A549 (cell line): ENCODE data around the gene PKP1. TPM values are rescaled to one million over a fixed set of nuclear protein-coding genes. Genes with fewer than 3 reads are reported as not detected.

ENCODE experiments used
- ATAC-seq, 2 experiments: fragments of 200-7000 bp in 1 of 2; fragments of >200 bp in 1 of 2; cut with Nextera tagmentation in 1 of 2; cut with Tn5 transposase in 1 of 2; 3 replicates each; pipeline versions ENCODE4 v1.8.0 to v1.9.1; 2018 to 2020; ENCODE audit warnings: mild to moderate bottlenecking in 1 of 2, moderate library complexity in 1 of 2
- CTCF ChIA-PET: fragments of 300-600 bp; sonication (Branson Sonifier 250); formaldehyde crosslinking; extraction: SDS; loops from one replicate; lab custom pipeline; 2021; ENCODE audit warnings: antibody characterized with exemption, inconsistent platforms; lab: Yijun Ruan, JAX
- POLR2A ChIA-PET: fragments of 350-600 bp; formaldehyde crosslinking; extraction: SDS; loops from one replicate; lab custom pipeline; 2021; ENCODE audit warnings: antibody characterized with exemption, inconsistent platforms; lab: Yijun Ruan, JAX
- DNase-seq, 2 experiments: peaks; one replicate each; pipeline versions ENCODE4 v3.0.0 to v3.0.0-alpha.2; 2011 to 2016; ENCODE audit warnings: low read depth in 1 of 2, low spot score in 1 of 2
- FAIRE-seq: peaks from 2 replicates; lab custom pipeline; 2011; peaks lifted over from hg19 to GRCh38; lab: Jason Lieb, UNC
- H3K27ac ChIP-seq, 2 experiments: fragments of >200 bp; sonication (Bioruptor Twin); formaldehyde crosslinking; 3 replicates each; pipeline ENCODE4 v1.5.1; 2016 to 2017
- H3K4me1 ChIP-seq: fragments of >200 bp; sonication (Bioruptor Twin); formaldehyde crosslinking; 3 replicates; pipeline ENCODE4 v1.6.1; 2016
- H3K4me2 ChIP-seq: fragments of >200 bp; sonication (Bioruptor Twin); formaldehyde crosslinking; 3 replicates; pipeline ENCODE4 v1.6.1; 2016
- H3K4me3 ChIP-seq: fragments of >200 bp; sonication (Bioruptor Twin); formaldehyde crosslinking; 3 replicates; pipeline ENCODE4 v1.5.1; 2016
- H3K9me3 ChIP-seq: fragments of >200 bp; sonication (Bioruptor Twin); formaldehyde crosslinking; 3 replicates; pipeline ENCODE4 v1.6.1; 2016
- CEBPB ChIP-seq, 2 experiments: fragments of >200 bp in 1 of 2; sonication (Bioruptor Twin) in 1 of 2; formaldehyde crosslinking in 1 of 2; IDR thresholded peaks; 2 replicates each; pipeline ENCODE4 v1.6.1; 2012 to 2016
- CHD2 ChIP-seq: fragments of 150-350 bp; IDR thresholded peaks from 2 replicates; pipeline ENCODE4 v1.6.1; 2014; ENCODE audit warnings: low read length; ENCODE audit not compliant: partially characterized antibody
- EP300 ChIP-seq, 2 experiments: fragments of >200 bp; sonication (Bioruptor Twin); formaldehyde crosslinking; IDR thresholded peaks; 2 replicates in 1 of 2; 3 replicates in 1 of 2; pipeline ENCODE4 v1.6.1; 2016 to 2017
- ESRRA ChIP-seq: fragments of 150-350 bp; IDR thresholded peaks from 2 replicates; pipeline ENCODE4 v1.6.1; 2014; ENCODE audit warnings: mild to moderate bottlenecking, low read length, borderline replicate concordance
- FOSL2 ChIP-seq, 2 experiments: fragments of 450-650 bp in 1 of 2; fragments of >200 bp in 1 of 2; sonication (Bioruptor Twin) in 1 of 2; formaldehyde crosslinking; IDR thresholded peaks; 2 replicates each; pipeline versions ENCODE4 v1.5.0 to v1.6.1; 2016 to 2020; ENCODE audit warnings: mild to moderate bottlenecking in 1 of 2, moderate library complexity in 1 of 2
- GATA3 ChIP-seq: IDR thresholded peaks from 2 replicates; pipeline ENCODE4 v1.6.1; 2012; ENCODE audit warnings: borderline replicate concordance
- HDAC2 ChIP-seq: fragments of 200-600 bp; sonication (generic); IDR thresholded peaks from 2 replicates; pipeline ENCODE4 v1.6.1; 2016
- HEYL ChIP-seq: fragments of 250-450 bp; sonication (Bioruptor Pico); IDR thresholded peaks from 2 replicates; pipeline ENCODE4 v1.8.0; 2021; ENCODE audit warnings: mild to moderate bottlenecking, moderate library complexity
- HOXB13 ChIP-seq: fragments of 250-450 bp; sonication (Bioruptor Pico); IDR thresholded peaks from 2 replicates; pipeline ENCODE4 v1.5.0; 2020; ENCODE audit warnings: low read depth, mild to moderate bottlenecking, moderate library complexity
- JUNB ChIP-seq: fragments of >200 bp; sonication (Bioruptor Twin); formaldehyde crosslinking; IDR thresholded peaks from 2 replicates; pipeline ENCODE4 v1.6.1; 2016
- KDM1A ChIP-seq: fragments of 200-600 bp; sonication (generic); IDR thresholded peaks from 2 replicates; pipeline ENCODE4 v1.6.1; 2016; ENCODE audit warnings: low read depth, mild to moderate bottlenecking
- KDM5A ChIP-seq: fragments of 200-600 bp; sonication (generic); IDR thresholded peaks from 2 replicates; pipeline ENCODE4 v1.6.1; 2016; ENCODE audit warnings: antibody characterized with exemption, mild to moderate bottlenecking
- MAFK ChIP-seq: fragments of 450-650 bp; IDR thresholded peaks from 2 replicates; pipeline ENCODE4 v1.6.1; 2014; ENCODE audit not compliant: partially characterized antibody
- NFE2L2 ChIP-seq: fragments of 150-350 bp; conservative IDR thresholded peaks from 2 replicates; pipeline ENCODE4 v1.6.1; 2014; ENCODE audit warnings: low read length
- PHF8 ChIP-seq: fragments of 200-600 bp; sonication (generic); IDR thresholded peaks from 2 replicates; pipeline ENCODE4 v1.6.1; 2016; ENCODE audit warnings: low read depth, mild to moderate bottlenecking, antibody characterized with exemption, moderate library complexity, borderline replicate concordance
- POLR2A ChIP-seq: IDR thresholded peaks from 2 replicates; pipeline ENCODE4 v1.6.1; 2012; ENCODE audit warnings: mild to moderate bottlenecking, low read length
- RCOR1 ChIP-seq: fragments of 150-350 bp; IDR thresholded peaks from 2 replicates; pipeline ENCODE4 v1.6.1; 2014; ENCODE audit warnings: antibody characterized with exemption, low read length, low read depth
- RFX5 ChIP-seq: fragments of 450-650 bp; IDR thresholded peaks from 2 replicates; pipeline ENCODE4 v1.7.1; 2014; ENCODE audit warnings: antibody characterized with exemption, mild to moderate bottlenecking, moderate library complexity
- TP53 ChIP-seq: fragments of 250-450 bp; sonication (Bioruptor Pico); IDR thresholded peaks from 2 replicates; pipeline ENCODE4 v1.5.0; 2021; ENCODE audit warnings: mild to moderate bottlenecking, moderate library complexity
- ZC3H11A ChIP-seq: fragments of 450-650 bp; IDR thresholded peaks from 2 replicates; pipeline ENCODE4 v1.6.1; 2014; ENCODE audit warnings: antibody characterized with exemption, mild to moderate bottlenecking
- ZFP36 ChIP-seq: fragments of 450-650 bp; IDR thresholded peaks from 2 replicates; pipeline ENCODE4 v1.6.1; 2014; ENCODE audit warnings: borderline replicate concordance; ENCODE audit not compliant: partially characterized antibody
- ZSCAN20 ChIP-seq: fragments of 250-450 bp; sonication (Bioruptor Pico); IDR thresholded peaks from 2 replicates; pipeline ENCODE4 v1.8.0; 2022; ENCODE audit warnings: mild to moderate bottlenecking, moderate library complexity
- WGBS: methylation state at CpG from one replicate; pipeline ENCODE4 v1.1.6; 2017; ENCODE audit errors: missing lambda C conversion rate; 5-methylcytosine and 5-hydroxymethylcytosine counted together
- polyA plus RNA-seq, 4 experiments: library from polyadenylated mRNA; depleted of rRNA in 3 of 4; stranded (reverse); fragments of >200 nt; fragmentation: RNase III in 1 of 4; extraction: RNeasy Plus Mini Kit Qiagen cat#74134 plus additional on column Dnase treatment in 1 of 4; gene quantifications; 2 replicates in 3 of 4; 3 replicates in 1 of 4; pipeline ENCODE4 v1.2.3, GENCODE V29; 2011 to 2017
- TF ChIP-seq, protein P1 (sequence below): fragments of 150-350 bp; IDR thresholded peaks from 2 replicates; pipeline ENCODE4 v1.6.1; 2014; ENCODE audit warnings: low read depth, mild to moderate bottlenecking, low read length
- TF ChIP-seq, protein P2 (sequence below): IDR thresholded peaks from 2 replicates; pipeline ENCODE4 v1.6.1; 2012
- TF ChIP-seq, protein P3 (sequence below): fragments of 200-600 bp; sonication (generic); IDR thresholded peaks from 2 replicates; pipeline ENCODE4 v1.6.1; 2016; ENCODE audit warnings: antibody characterized with exemption, mild to moderate bottlenecking, moderate library complexity

PKP1 gene
- polyA plus RNA-seq, 2 of the 4 experiments (the other 2 are of a cell fraction) = not detected

DNA sequence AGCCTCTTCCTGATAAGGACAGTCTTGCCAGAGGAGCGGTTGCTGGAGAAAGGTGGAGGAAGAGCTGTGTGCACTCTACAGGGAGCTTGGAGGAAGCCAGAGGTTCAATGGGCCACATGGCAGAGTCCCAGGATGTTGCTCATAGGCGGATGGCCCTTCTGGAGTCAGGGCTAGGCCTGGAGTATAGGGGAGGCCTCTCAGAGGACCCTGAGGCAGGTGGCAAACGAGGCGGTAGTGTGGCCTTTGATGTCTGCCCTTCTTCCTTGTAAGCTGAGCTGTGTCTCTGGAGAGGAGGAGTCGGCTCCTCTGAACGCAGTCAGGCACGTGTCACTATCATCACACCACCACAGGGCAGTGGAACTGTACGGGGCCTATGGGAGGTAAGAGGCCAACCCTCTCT lies 8.6 kb downstream of the PKP1 start:
- FAIRE-seq (no peak), DNase-seq (no peak), ATAC-seq (no peak)
- no peak overlapping the region for H3K4me3 ChIP-seq
- POLR2A ChIA-PET = no interaction called here
- WGBS = 75% methylated on average over 7 of the region's 8 CpGs
- no peak for TF ChIP-seq RCOR1
- no peak for TF ChIP-seq POLR2A
- no peak for TF ChIP-seq ZC3H11A
- no peak for TF ChIP-seq JUNB
- no peak for TF ChIP-seq ZSCAN20
- no peak for TF ChIP-seq KDM1A
- TF ChIP-seq, protein P1, sequence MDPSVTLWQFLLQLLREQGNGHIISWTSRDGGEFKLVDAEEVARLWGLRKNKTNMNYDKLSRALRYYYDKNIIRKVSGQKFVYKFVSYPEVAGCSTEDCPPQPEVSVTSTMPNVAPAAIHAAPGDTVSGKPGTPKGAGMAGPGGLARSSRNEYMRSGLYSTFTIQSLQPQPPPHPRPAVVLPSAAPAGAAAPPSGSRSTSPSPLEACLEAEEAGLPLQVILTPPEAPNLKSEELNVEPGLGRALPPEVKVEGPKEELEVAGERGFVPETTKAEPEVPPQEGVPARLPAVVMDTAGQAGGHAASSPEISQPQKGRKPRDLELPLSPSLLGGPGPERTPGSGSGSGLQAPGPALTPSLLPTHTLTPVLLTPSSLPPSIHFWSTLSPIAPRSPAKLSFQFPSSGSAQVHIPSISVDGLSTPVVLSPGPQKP = no peak
- no peak for TF ChIP-seq GATA3
- TF ChIP-seq ESRRA = no peak
- TF ChIP-seq, protein P2, sequence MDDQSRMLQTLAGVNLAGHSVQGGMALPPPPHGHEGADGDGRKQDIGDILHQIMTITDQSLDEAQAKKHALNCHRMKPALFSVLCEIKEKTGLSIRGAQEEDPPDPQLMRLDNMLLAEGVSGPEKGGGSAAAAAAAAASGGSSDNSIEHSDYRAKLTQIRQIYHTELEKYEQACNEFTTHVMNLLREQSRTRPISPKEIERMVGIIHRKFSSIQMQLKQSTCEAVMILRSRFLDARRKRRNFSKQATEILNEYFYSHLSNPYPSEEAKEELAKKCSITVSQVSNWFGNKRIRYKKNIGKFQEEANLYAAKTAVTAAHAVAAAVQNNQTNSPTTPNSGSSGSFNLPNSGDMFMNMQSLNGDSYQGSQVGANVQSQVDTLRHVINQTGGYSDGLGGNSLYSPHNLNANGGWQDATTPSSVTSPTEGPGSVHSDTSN = no peak
- no peak for TF ChIP-seq CEBPB (IDR thresholded peaks at IDR 0.05)
- TF ChIP-seq KDM5A = no peak
- no peak for TF ChIP-seq ZFP36
- TF ChIP-seq MAFK = no peak
- no peak for TF ChIP-seq CHD2
- TF ChIP-seq TP53 (CRISPR knock-in tag) = no peak
- no peak for TF ChIP-seq HEYL (CRISPR knock-in tag)
- TF ChIP-seq HDAC2 = no peak
- TF ChIP-seq RFX5 = no peak
- no peaks in the 10 kb centered on the region for H3K9me3 ChIP-seq
- H3K4me1 ChIP-seq = peaks cover 14% of the 10 kb centered on the region
- H3K4me2 ChIP-seq = no peak overlapping the region
- CTCF ChIA-PET = interaction anchor here (1.4 to 5.1 kb wide), 5 partner anchors 10 to 69 kb away, joined by 4 to 19 read pairs (median 7); no protein-coding TSS in a partner anchor
- H3K27ac ChIP-seq = no peak overlapping the region

GRCh38 chr1:201294876-201295275 lies 11.6 kb downstream of the PKP1 start:
- POLR2A ChIA-PET = no interaction called here
- ATAC-seq = no peak
- H3K4me3 ChIP-seq = no peak overlapping the region
- peaks cover 30% of the 10 kb centered on the region for H3K4me1 ChIP-seq
- CTCF ChIA-PET = interaction anchor here (1.0 to 1.3 kb wide), 3 partner anchors 13 to 66 kb away, joined by 3 read pairs; no protein-coding TSS in a partner anchor
- no peak for DNase-seq
- no peak for FAIRE-seq
- H3K9me3 ChIP-seq = no peaks in the 10 kb centered on the region
- 80% methylated on average over 2 of the region's 2 CpGs for WGBS
- TF ChIP-seq NFE2L2 (no peak), FOSL2 (IDR thresholded peaks at IDR 0.05) (no peak), FOSL2 (CRISPR knock-in tag; IDR thresholded peaks at IDR 0.05) (no peak), POLR2A (no peak), PHF8 (no peak), CEBPB (IDR thresholded peaks at IDR 0.05) (no peak), EP300 (IDR thresholded peaks at IDR 0.05) (no peak), HOXB13 (CRISPR knock-in tag) (no peak)
- TF ChIP-seq, protein P3, sequence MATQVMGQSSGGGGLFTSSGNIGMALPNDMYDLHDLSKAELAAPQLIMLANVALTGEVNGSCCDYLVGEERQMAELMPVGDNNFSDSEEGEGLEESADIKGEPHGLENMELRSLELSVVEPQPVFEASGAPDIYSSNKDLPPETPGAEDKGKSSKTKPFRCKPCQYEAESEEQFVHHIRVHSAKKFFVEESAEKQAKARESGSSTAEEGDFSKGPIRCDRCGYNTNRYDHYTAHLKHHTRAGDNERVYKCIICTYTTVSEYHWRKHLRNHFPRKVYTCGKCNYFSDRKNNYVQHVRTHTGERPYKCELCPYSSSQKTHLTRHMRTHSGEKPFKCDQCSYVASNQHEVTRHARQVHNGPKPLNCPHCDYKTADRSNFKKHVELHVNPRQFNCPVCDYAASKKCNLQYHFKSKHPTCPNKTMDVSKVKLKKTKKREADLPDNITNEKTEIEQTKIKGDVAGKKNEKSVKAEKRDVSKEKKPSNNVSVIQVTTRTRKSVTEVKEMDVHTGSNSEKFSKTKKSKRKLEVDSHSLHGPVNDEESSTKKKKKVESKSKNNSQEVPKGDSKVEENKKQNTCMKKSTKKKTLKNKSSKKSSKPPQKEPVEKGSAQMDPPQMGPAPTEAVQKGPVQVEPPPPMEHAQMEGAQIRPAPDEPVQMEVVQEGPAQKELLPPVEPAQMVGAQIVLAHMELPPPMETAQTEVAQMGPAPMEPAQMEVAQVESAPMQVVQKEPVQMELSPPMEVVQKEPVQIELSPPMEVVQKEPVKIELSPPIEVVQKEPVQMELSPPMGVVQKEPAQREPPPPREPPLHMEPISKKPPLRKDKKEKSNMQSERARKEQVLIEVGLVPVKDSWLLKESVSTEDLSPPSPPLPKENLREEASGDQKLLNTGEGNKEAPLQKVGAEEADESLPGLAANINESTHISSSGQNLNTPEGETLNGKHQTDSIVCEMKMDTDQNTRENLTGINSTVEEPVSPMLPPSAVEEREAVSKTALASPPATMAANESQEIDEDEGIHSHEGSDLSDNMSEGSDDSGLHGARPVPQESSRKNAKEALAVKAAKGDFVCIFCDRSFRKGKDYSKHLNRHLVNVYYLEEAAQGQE = no peak
- peak overlapping the region; percentile 13 to 30; a peak in 1 of 6 replicates for H3K27ac ChIP-seq
- H3K4me2 ChIP-seq = no peak overlapping the region
